Measurements from ENCODE around the gene SPTA1.

DNA sequence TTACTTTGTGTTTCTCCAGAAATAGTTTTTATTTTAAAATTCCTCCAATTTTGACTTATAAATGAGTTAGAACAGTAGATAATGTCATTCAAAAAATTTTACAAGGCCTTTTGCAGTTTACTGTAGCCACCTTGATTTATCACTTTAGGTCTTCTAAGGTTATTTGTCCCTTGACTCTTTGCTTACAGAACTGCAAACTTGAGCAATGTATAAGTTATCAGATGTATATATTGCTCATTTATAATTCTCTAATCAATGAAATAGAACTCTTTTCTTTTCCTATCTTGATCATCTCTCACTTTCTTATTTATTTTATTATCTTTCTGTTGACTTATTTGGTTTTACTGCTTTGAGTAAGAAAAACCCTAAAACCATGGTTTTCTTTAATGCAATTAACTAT lies 5.8 kb upstream of the SPTA1 start:
- TF ChIP-seq, protein P1, sequence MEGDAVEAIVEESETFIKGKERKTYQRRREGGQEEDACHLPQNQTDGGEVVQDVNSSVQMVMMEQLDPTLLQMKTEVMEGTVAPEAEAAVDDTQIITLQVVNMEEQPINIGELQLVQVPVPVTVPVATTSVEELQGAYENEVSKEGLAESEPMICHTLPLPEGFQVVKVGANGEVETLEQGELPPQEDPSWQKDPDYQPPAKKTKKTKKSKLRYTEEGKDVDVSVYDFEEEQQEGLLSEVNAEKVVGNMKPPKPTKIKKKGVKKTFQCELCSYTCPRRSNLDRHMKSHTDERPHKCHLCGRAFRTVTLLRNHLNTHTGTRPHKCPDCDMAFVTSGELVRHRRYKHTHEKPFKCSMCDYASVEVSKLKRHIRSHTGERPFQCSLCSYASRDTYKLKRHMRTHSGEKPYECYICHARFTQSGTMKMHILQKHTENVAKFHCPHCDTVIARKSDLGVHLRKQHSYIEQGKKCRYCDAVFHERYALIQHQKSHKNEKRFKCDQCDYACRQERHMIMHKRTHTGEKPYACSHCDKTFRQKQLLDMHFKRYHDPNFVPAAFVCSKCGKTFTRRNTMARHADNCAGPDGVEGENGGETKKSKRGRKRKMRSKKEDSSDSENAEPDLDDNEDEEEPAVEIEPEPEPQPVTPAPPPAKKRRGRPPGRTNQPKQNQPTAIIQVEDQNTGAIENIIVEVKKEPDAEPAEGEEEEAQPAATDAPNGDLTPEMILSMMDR (IDR thresholded peaks at IDR 0.05; ENCODE audit: low read depth, low read length, missing input control), result no peak
- no peak for TF ChIP-seq REST (IDR thresholded peaks at IDR 0.05)
- TF ChIP-seq SP1 (IDR thresholded peaks at IDR 0.05), result no peak
- no peak for TF ChIP-seq NR2F2 (IDR thresholded peaks at IDR 0.05)
- no peak for TF ChIP-seq GABPA (IDR thresholded peaks at IDR 0.05 in 1 of 2, conservative IDR thresholded peaks at IDR 0.05 in 1 of 2)
- no peak for TF ChIP-seq TAF1 (conservative IDR thresholded peaks at IDR 0.05)

Measured in liver (tissue), 3 donors.